A549 (cell line): ENCODE results near the gene GARNL3. TPM values are rescaled to one million over a fixed set of nuclear protein-coding genes. Genes with fewer than 3 reads are reported as not detected.

ENCODE experiments used
- ATAC-seq, 2 experiments: fragments of 200-7000 bp in 1 of 2; fragments of >200 bp in 1 of 2; cut with Nextera tagmentation in 1 of 2; cut with Tn5 transposase in 1 of 2; 3 replicates each; pipeline versions ENCODE4 v1.8.0 to v1.9.1; 2018 to 2020; ENCODE audit warnings: mild to moderate bottlenecking in 1 of 2, moderate library complexity in 1 of 2
- CTCF ChIA-PET: fragments of 300-600 bp; sonication (Branson Sonifier 250); formaldehyde crosslinking; extraction: SDS; loops from one replicate; lab custom pipeline; 2021; ENCODE audit warnings: antibody characterized with exemption, inconsistent platforms; lab: Yijun Ruan, JAX
- POLR2A ChIA-PET: fragments of 350-600 bp; formaldehyde crosslinking; extraction: SDS; loops from one replicate; lab custom pipeline; 2021; ENCODE audit warnings: antibody characterized with exemption, inconsistent platforms; lab: Yijun Ruan, JAX
- DNase-seq, 2 experiments: peaks; one replicate each; pipeline versions ENCODE4 v3.0.0 to v3.0.0-alpha.2; 2011 to 2016; ENCODE audit warnings: low read depth in 1 of 2, low spot score in 1 of 2
- FAIRE-seq: peaks from 2 replicates; lab custom pipeline; 2011; peaks lifted over from hg19 to GRCh38; lab: Jason Lieb, UNC
- H3K27ac ChIP-seq, 2 experiments: fragments of >200 bp; sonication (Bioruptor Twin); formaldehyde crosslinking; 3 replicates each; pipeline ENCODE4 v1.5.1; 2016 to 2017
- H3K4me1 ChIP-seq: fragments of >200 bp; sonication (Bioruptor Twin); formaldehyde crosslinking; 3 replicates; pipeline ENCODE4 v1.6.1; 2016
- H3K4me2 ChIP-seq: fragments of >200 bp; sonication (Bioruptor Twin); formaldehyde crosslinking; 3 replicates; pipeline ENCODE4 v1.6.1; 2016
- H3K4me3 ChIP-seq: fragments of >200 bp; sonication (Bioruptor Twin); formaldehyde crosslinking; 3 replicates; pipeline ENCODE4 v1.5.1; 2016
- H3K9me3 ChIP-seq: fragments of >200 bp; sonication (Bioruptor Twin); formaldehyde crosslinking; 3 replicates; pipeline ENCODE4 v1.6.1; 2016
- ATOH8 ChIP-seq: fragments of 250-450 bp; sonication (Bioruptor Pico); IDR thresholded peaks from 2 replicates; pipeline ENCODE4 v1.5.0; 2020; ENCODE audit warnings: low read depth, mild to moderate bottlenecking, moderate library complexity
- BCL3 ChIP-seq: fragments of >200 bp; sonication (Bioruptor Twin); formaldehyde crosslinking; IDR thresholded peaks from 3 replicates; pipeline ENCODE4 v1.6.1; 2016
- CBX8 ChIP-seq: fragments of 200-600 bp; sonication (generic); IDR thresholded peaks from 2 replicates; pipeline ENCODE4 v1.6.1; 2016
- CHD2 ChIP-seq: fragments of 150-350 bp; IDR thresholded peaks from 2 replicates; pipeline ENCODE4 v1.6.1; 2014; ENCODE audit warnings: low read length; ENCODE audit not compliant: partially characterized antibody
- CHD4 ChIP-seq: fragments of 200-600 bp; sonication (generic); IDR thresholded peaks from 2 replicates; pipeline ENCODE4 v1.6.1; 2016; ENCODE audit warnings: antibody characterized with exemption, mild to moderate bottlenecking, borderline replicate concordance
- EHF ChIP-seq: fragments of 250-450 bp; sonication (Bioruptor Pico); IDR thresholded peaks from 2 replicates; pipeline ENCODE4 v1.5.0; 2020; ENCODE audit warnings: mild to moderate bottlenecking
- EHMT2 ChIP-seq: fragments of 200-600 bp; sonication (generic); IDR thresholded peaks from 2 replicates; pipeline ENCODE4 v1.6.1; 2016; ENCODE audit warnings: antibody characterized with exemption, low read depth, mild to moderate bottlenecking, moderate library complexity
- EP300 ChIP-seq, 2 experiments: fragments of >200 bp; sonication (Bioruptor Twin); formaldehyde crosslinking; IDR thresholded peaks; 2 replicates in 1 of 2; 3 replicates in 1 of 2; pipeline ENCODE4 v1.6.1; 2016 to 2017
- HES2 ChIP-seq: fragments of >200 bp; sonication (Bioruptor Twin); formaldehyde crosslinking; IDR thresholded peaks from 2 replicates; pipeline ENCODE4 v1.6.1; 2016
- HEYL ChIP-seq: fragments of 250-450 bp; sonication (Bioruptor Pico); IDR thresholded peaks from 2 replicates; pipeline ENCODE4 v1.8.0; 2021; ENCODE audit warnings: mild to moderate bottlenecking, moderate library complexity
- HMGXB4 ChIP-seq: fragments of 250-450 bp; sonication (Bioruptor Pico); IDR thresholded peaks from 2 replicates; pipeline ENCODE4 v1.5.0; 2021; ENCODE audit warnings: mild to moderate bottlenecking, moderate library complexity, borderline replicate concordance
- KDM5A ChIP-seq: fragments of 200-600 bp; sonication (generic); IDR thresholded peaks from 2 replicates; pipeline ENCODE4 v1.6.1; 2016; ENCODE audit warnings: antibody characterized with exemption, mild to moderate bottlenecking
- MAFK ChIP-seq: fragments of 450-650 bp; IDR thresholded peaks from 2 replicates; pipeline ENCODE4 v1.6.1; 2014; ENCODE audit not compliant: partially characterized antibody
- MAX ChIP-seq: IDR thresholded peaks from 2 replicates; pipeline ENCODE4 v1.6.1; 2012
- MYC ChIP-seq: IDR thresholded peaks from 2 replicates; pipeline ENCODE4 v1.6.1; 2012; ENCODE audit warnings: mild to moderate bottlenecking, inconsistent platforms, low read length, improper control_type of control experiment, borderline replicate concordance
- NR3C1 ChIP-seq: fragments of >200 bp; sonication (Bioruptor Twin); formaldehyde crosslinking; IDR thresholded peaks from 3 replicates; pipeline ENCODE4 v1.6.1; 2017
- PBX3 ChIP-seq: IDR thresholded peaks from 2 replicates; pipeline ENCODE4 v1.6.1; 2012
- POLR2A ChIP-seq: IDR thresholded peaks from 2 replicates; pipeline ENCODE4 v1.6.1; 2012; ENCODE audit warnings: mild to moderate bottlenecking, low read length
- RAD21 ChIP-seq, 2 experiments: fragments of >200 bp in 1 of 2; sonication (Bioruptor Twin) in 1 of 2; formaldehyde crosslinking in 1 of 2; IDR thresholded peaks in 1 of 2; conservative IDR thresholded peaks in 1 of 2; 2 replicates in 1 of 2; 3 replicates in 1 of 2; pipeline ENCODE4 v1.6.1; 2012 to 2018; ENCODE audit warnings: inconsistent platforms in 1 of 2
- REST ChIP-seq: fragments of 200-600 bp; sonication (generic); IDR thresholded peaks from 2 replicates; pipeline ENCODE4 v1.6.1; 2016; ENCODE audit warnings: antibody characterized with exemption, mild to moderate bottlenecking, moderate library complexity
- RFX5 ChIP-seq: fragments of 450-650 bp; IDR thresholded peaks from 2 replicates; pipeline ENCODE4 v1.7.1; 2014; ENCODE audit warnings: antibody characterized with exemption, mild to moderate bottlenecking, moderate library complexity
- TFCP2L1 ChIP-seq: fragments of 250-450 bp; sonication (Bioruptor Pico); IDR thresholded peaks from 2 replicates; pipeline ENCODE4 v1.5.0; 2021; ENCODE audit warnings: mild to moderate bottlenecking
- TP53 ChIP-seq: fragments of 250-450 bp; sonication (Bioruptor Pico); IDR thresholded peaks from 2 replicates; pipeline ENCODE4 v1.5.0; 2021; ENCODE audit warnings: mild to moderate bottlenecking, moderate library complexity
- USF2 ChIP-seq: fragments of 450-650 bp; IDR thresholded peaks from 2 replicates; pipeline ENCODE4 v1.6.1; 2014; ENCODE audit warnings: antibody characterized with exemption
- ZFP36 ChIP-seq: fragments of 450-650 bp; IDR thresholded peaks from 2 replicates; pipeline ENCODE4 v1.6.1; 2014; ENCODE audit warnings: borderline replicate concordance; ENCODE audit not compliant: partially characterized antibody
- WGBS: methylation state at CpG from one replicate; pipeline ENCODE4 v1.1.6; 2017; ENCODE audit errors: missing lambda C conversion rate; 5-methylcytosine and 5-hydroxymethylcytosine counted together
- polyA plus RNA-seq, 4 experiments: library from polyadenylated mRNA; depleted of rRNA in 3 of 4; stranded (reverse); fragments of >200 nt; fragmentation: RNase III in 1 of 4; extraction: RNeasy Plus Mini Kit Qiagen cat#74134 plus additional on column Dnase treatment in 1 of 4; gene quantifications; 2 replicates in 3 of 4; 3 replicates in 1 of 4; pipeline ENCODE4 v1.2.3, GENCODE V29; 2011 to 2017

Gene GARNL3
- polyA plus RNA-seq, 2 of the 4 experiments (the other 2 are of a cell fraction), result 2.9 to 5.1 TPM

GRCh38 chr9:127386981-127387380, 122.4 kb downstream of the GARNL3 start (continued):
- no peak for TF ChIP-seq HMGXB4 (CRISPR knock-in tag)

- Histone ChIP-seq H3K27ac (peak overlapping the region; percentile 88 to 94), H3K4me2 (peak overlapping the region; percentile 90), H3K9me3 (no peaks in the 10 kb centered on the region), H3K4me3 (no peak overlapping the region), H3K4me1 (peaks cover 35% of the 10 kb centered on the region)
- ATAC-seq, result peak; percentile 96 to 97
- WGBS, result 24% methylated on average over 10 of the region's 10 CpGs
- POLR2A ChIA-PET, result interaction anchor here (0.7 to 1.5 kb wide), 7 partner anchors 9 to 914 kb away, joined by 3 to 18 read pairs (median 6); partner anchors contain the start of genes LRSAM1, RPL12, SLC2A8 and ZNF79
- no peak for FAIRE-seq
- peak; percentile 82 for DNase-seq
- CTCF ChIA-PET, result interaction anchor here (0.6 to 1.8 kb wide), 11 partner anchors 9 to 475 kb away, joined by 3 to 7 read pairs (median 3); partner anchors contain the start of gene SLC2A8
- TF ChIP-seq BCL3 (0 out of 3 replicates have a peak, but pooled peaks have one; percentile 53), POLR2A (no peak), EHMT2 (no peak), NR3C1 (no peak), HEYL (CRISPR knock-in tag) (no peak), ZFP36 (no peak), TFCP2L1 (CRISPR knock-in tag) (no peak), RAD21 (conservative IDR thresholded peaks at IDR 0.05 in 1 of 2, IDR thresholded peaks at IDR 0.05 in 1 of 2) (peak in 1 of 2 experiments; percentile 9; a peak in 1 of 5 replicates), PBX3 (no peak), USF2 (no peak), ATOH8 (CRISPR knock-in tag) (no peak), CHD4 (no peak), TP53 (no peak), EP300 (IDR thresholded peaks at IDR 0.05) (peak; percentile 68 to 85; a peak in 3 of 5 replicates), REST (no peak), MAX (peak; percentile 70), CHD2 (no peak), CBX8 (no peak), MAFK (peak; percentile 5), HES2 (peak; percentile 56), RFX5 (no peak), EHF (CRISPR knock-in tag) (no peak), KDM5A (no peak), MYC (no peak)
These were observed 123.7 kb downstream of the GARNL3 start for GRCh38 chr9:127388037-127388855.
